BE2C (cell line): Measurements from ENCODE around the gene CORO1C.

Source experiments
- DNase-seq: peaks from one replicate; pipeline ENCODE4 v3.0.0-alpha.2; 2020
- H3K27me3 ChIP-seq: fragments of 250-450 bp; sonication (Bioruptor Pico); 2 replicates; pipeline ENCODE4 v1.5.1; 2020; ENCODE audit warnings: mild to moderate bottlenecking
- H3K36me3 ChIP-seq: fragments of 250-450 bp; sonication (Bioruptor Pico); 2 replicates; pipeline ENCODE4 v1.5.1; 2020; ENCODE audit warnings: mild to moderate bottlenecking
- H3K4me1 ChIP-seq: fragments of 250-450 bp; sonication (Bioruptor Pico); 2 replicates; pipeline ENCODE4 v1.5.1; 2020
- H3K4me3 ChIP-seq: 2 replicates; pipeline ENCODE4 v1.5.1; 2011; ENCODE audit warnings: low read depth, low read length
- H3K9me3 ChIP-seq: fragments of 250-450 bp; sonication (Bioruptor Pico); 2 replicates; pipeline ENCODE4 v1.5.1; 2020
- TF ChIP-seq, protein P1 (sequence below): IDR thresholded peaks from 2 replicates; pipeline ENCODE4 v1.5.1; 2012; ENCODE audit warnings: mild to moderate bottlenecking, low read depth, low read length

The CORO1C gene

DNA sequence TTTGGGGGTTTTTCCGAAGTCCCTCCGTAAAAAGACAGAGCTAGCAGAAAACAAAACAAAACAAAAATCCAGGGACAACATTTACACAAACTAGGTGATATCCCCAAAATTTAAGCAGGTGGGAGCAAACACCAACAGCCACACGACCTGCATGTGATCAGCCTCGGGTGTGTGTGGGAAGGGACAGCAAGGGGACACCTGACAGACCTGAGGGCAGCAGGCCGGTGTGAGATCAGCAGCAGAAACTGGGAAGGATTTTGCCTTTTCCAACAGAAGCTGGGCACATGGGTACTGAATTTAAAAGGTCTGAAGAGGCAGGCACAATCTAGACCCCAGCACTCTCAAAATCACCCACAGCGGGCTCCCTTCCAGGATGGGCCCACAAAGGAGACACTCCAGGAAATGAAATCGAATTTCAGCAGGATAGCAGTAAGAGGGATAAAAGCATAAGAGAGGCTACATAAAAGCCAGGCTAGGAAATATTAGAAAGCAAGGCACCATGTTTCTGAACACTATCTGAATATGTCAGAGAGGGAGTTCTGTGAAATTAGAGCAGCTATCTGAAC lies 61.2 kb downstream of the CORO1C start:
- TF ChIP-seq, protein P1, sequence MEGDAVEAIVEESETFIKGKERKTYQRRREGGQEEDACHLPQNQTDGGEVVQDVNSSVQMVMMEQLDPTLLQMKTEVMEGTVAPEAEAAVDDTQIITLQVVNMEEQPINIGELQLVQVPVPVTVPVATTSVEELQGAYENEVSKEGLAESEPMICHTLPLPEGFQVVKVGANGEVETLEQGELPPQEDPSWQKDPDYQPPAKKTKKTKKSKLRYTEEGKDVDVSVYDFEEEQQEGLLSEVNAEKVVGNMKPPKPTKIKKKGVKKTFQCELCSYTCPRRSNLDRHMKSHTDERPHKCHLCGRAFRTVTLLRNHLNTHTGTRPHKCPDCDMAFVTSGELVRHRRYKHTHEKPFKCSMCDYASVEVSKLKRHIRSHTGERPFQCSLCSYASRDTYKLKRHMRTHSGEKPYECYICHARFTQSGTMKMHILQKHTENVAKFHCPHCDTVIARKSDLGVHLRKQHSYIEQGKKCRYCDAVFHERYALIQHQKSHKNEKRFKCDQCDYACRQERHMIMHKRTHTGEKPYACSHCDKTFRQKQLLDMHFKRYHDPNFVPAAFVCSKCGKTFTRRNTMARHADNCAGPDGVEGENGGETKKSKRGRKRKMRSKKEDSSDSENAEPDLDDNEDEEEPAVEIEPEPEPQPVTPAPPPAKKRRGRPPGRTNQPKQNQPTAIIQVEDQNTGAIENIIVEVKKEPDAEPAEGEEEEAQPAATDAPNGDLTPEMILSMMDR: no peak
- Histone ChIP-seq H3K4me3 (no peak overlapping the region), H3K4me1 (peaks cover 39% of the 10 kb centered on the region), H3K9me3 (no peaks in the 10 kb centered on the region), H3K36me3 (peaks cover 4% of the 10 kb centered on the region; the same call in 1 of the 2 replicates), H3K27me3 (no peaks in the 10 kb centered on the region)
- DNase-seq: no peak

DNA sequence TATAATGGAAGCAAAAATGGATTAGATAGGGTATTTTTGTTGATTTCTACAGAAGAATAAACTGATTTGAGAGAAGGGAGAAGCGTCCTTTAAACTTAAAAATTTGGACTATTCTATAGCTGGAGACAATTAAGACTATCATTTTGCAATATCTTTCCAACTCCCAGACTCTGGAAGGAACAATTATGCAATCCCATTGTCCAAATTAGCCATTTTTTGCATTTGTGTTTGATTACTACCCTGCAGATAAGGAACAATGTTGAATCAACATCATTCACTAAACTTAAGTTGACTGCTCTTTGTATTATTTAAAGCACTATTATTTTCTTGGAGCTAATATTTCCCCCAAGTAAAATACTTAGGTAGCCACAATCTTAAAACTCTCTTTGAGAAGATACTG lies 62.8 kb downstream of the CORO1C start:
- TF ChIP-seq, protein P1: no peak
- Histone ChIP-seq H3K27me3 (no peaks in the 10 kb centered on the region), H3K4me1 (peaks cover 45% of the 10 kb centered on the region), H3K36me3 (no peaks in the 10 kb centered on the region; the same call in 1 of the 2 replicates), H3K9me3 (no peaks in the 10 kb centered on the region), H3K4me3 (no peak overlapping the region)
- no peak for DNase-seq

DNA sequence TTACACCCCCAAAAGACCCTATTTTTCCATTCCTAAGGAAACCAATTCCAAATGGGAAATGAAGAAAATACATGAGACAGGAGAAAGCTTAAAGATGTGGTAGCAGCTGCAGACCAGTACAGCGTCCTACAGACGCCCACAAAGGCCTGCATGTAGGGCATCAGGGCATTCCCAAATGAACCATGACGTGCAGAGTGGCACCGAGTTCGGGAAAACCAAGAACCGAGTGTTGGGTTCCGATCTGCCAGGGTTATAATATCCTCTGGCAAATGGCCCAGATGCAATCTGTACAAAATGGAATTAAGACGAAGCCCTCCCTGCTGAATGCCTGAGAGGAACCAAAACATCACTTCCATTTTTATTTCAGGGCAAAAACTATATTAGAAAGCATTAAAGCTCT lies 63.3 kb downstream of the CORO1C start:
- no peak for DNase-seq
- Histone ChIP-seq H3K4me1 (peaks cover 40% of the 10 kb centered on the region), H3K4me3 (no peak overlapping the region)

DNA sequence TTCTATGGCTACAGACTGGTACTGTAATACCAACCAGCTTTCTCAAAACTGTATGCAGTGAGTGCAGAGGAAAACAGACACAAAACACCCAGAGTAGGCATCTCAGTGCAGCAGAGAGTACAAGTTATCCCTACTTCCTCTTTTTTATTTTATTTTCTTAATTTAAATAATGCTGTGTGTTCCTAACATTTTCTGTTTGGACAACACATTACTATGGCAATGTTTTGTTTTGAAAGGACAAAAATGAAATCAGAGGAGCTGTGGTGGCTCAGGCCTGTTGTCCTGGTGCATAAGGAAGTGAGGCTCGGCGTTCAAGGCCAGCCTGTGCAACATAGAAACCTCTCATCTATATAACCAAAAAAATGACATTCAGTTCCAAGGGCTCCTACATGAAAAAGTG lies 64.0 kb downstream of the CORO1C start:
- Histone ChIP-seq H3K36me3 (no peaks in the 10 kb centered on the region), H3K9me3 (no peaks in the 10 kb centered on the region), H3K4me1 (peaks cover 40% of the 10 kb centered on the region), H3K4me3 (no peak overlapping the region), H3K27me3 (no peaks in the 10 kb centered on the region)
- TF ChIP-seq, protein P1: no peak
- DNase-seq: no peak

More for the DNA sequence above, 63.3 kb downstream of the CORO1C start:
- no peaks in the 10 kb centered on the region; the same call in 1 of the 2 replicates for H3K36me3 ChIP-seq
- H3K27me3 ChIP-seq: no peaks in the 10 kb centered on the region
- TF ChIP-seq, protein P1: no peak
- no peaks in the 10 kb centered on the region for H3K9me3 ChIP-seq

DNA sequence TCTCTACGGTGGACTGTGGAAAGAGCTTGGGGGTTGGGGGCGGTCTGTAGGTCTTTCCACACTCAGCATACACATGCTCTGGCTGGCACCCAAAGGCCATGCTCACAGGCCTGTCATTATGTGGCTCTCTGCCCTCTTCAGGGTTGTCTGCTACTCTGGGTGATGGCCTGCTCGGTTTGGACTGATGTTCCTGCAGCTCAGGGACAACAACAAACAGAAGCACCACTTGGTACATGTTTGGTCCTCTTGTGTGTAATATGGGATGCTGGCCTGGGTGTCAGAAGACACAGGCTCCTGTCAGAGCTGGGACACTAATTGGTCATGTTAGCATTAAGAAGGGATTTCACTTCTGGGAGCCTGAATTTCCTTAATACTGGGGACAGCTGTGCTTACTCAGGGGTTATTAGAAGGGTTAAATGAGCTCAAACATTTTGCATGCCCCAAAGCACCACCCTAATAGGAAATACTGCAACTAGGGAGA lies 64.9 kb downstream of the CORO1C start:
- H3K9me3 ChIP-seq: no peaks in the 10 kb centered on the region
- H3K4me3 ChIP-seq: no peak overlapping the region
- H3K4me1 ChIP-seq: peaks cover 40% of the 10 kb centered on the region
- DNase-seq: peak; percentile 59
- no peaks in the 10 kb centered on the region for H3K36me3 ChIP-seq
- TF ChIP-seq, protein P1: no peak
- H3K27me3 ChIP-seq: no peaks in the 10 kb centered on the region

DNA sequence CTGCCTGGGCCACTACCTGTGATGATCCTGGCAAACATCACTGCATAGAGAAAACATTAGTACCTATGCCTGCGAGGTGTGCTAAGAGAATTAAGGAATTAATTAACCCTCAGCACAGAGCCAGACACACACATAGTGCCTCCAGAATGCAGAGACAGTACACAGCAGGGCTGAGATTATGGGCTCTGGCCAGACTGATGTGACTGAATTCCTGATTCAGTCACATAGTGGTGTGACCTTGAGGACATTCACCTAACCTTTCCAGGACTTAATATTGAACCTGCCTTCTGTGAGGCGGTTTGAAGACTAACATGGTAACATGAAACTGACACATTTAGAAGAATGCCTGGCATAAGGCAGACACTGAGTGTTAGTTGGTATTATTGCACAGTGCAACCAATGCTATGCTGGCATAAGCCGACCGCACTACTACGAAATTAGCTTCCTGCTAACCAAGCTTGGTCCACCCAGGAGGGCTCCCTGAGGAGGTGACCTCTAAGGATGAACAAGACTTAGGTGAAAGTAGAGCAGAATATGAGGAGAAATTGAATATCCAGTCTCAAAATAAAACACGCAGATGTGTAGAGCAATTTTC lies 65.6 kb downstream of the CORO1C start:
- TF ChIP-seq, protein P1: no peak
- H3K27me3 ChIP-seq: no peaks in the 10 kb centered on the region
- no peaks in the 10 kb centered on the region for H3K36me3 ChIP-seq
- H3K9me3 ChIP-seq: no peaks in the 10 kb centered on the region
- DNase-seq: no peak
- peaks cover 40% of the 10 kb centered on the region for H3K4me1 ChIP-seq
- no peak overlapping the region for H3K4me3 ChIP-seq
